HepG2 (cell line): ENCODE data around the gene CCDC85C. TPM values are rescaled to one million over a fixed set of nuclear protein-coding genes. Genes with fewer than 3 reads are reported as not detected.

Source experiments
- ARID3A ChIP-seq: IDR thresholded peaks from 2 replicates; pipeline ENCODE4 v1.6.1; 2012; ENCODE audit warnings: low read depth, low read length, improper control_type of control experiment
- E2F5 ChIP-seq: sonication (generic); formaldehyde crosslinking; conservative IDR thresholded peaks from 2 replicates; pipeline ENCODE4 v1.4.0; 2020; ENCODE audit warnings: missing genetic modification reagents
- GABPB1 ChIP-seq: IDR thresholded peaks from 2 replicates; pipeline ENCODE4 v1.6.1; 2016; ENCODE audit warnings: mild to moderate bottlenecking, missing genetic modification reagents, moderate library complexity, missing compliant biosample characterization
- MAZ ChIP-seq, 2 experiments: sonication (generic) in 1 of 2; formaldehyde crosslinking in 1 of 2; IDR thresholded peaks; 2 replicates each; pipeline versions ENCODE4 v1.5.0 to v1.6.1; 2012 to 2020; ENCODE audit warnings: low read depth in 2 of 2, mild to moderate bottlenecking in 2 of 2, borderline replicate concordance in 1 of 2, improper control_type of control experiment in 1 of 2, low read length in 1 of 2, missing genetic modification reagents in 1 of 2, moderate library complexity in 1 of 2
- PRDM10 ChIP-seq: sonication (generic); formaldehyde crosslinking; IDR thresholded peaks from 2 replicates; pipeline ENCODE4 v1.4.0; 2020; ENCODE audit warnings: low read depth, missing genetic modification reagents
- ZFX ChIP-seq: sonication (generic); formaldehyde crosslinking; IDR thresholded peaks from 2 replicates; pipeline ENCODE4 v1.4.0; 2020; ENCODE audit warnings: mild to moderate bottlenecking, low read depth, missing genetic modification reagents, moderate library complexity
- polyA plus RNA-seq, 8 experiments: library from polyadenylated mRNA; depleted of rRNA in 3 of 8; stranded (reverse) in 7 of 8; unstranded in 1 of 8; fragments of >200 nt; fragmentation: Illumina TruSeq in 4 of 8; extraction: Trizol in 4 of 8; gene quantifications; 2 replicates each; pipeline versions ENCODE4 v1.2.1 to v1.2.3, GENCODE V29; 2011 to 2016; ENCODE audit warnings: low read depth in 4 of 8, missing spikeins in 1 of 8, mixed read lengths in 1 of 8; ENCODE audit not compliant: insufficient read depth in 1 of 8
- total RNA-seq, 5 experiments: library from RNA; depleted of rRNA; stranded (reverse); fragments of >200 nt; fragmentation: Illumina TruSeq; extraction: Trizol; gene quantifications; 2 replicates each; pipeline ENCODE4 v1.2.3, GENCODE V29; 2016; ENCODE audit warnings: low read depth in 1 of 5
- TF ChIP-seq, protein P1 (sequence below): sonication (generic); formaldehyde crosslinking; IDR thresholded peaks from 2 replicates; pipeline ENCODE4 v1.5.1; 2020; ENCODE audit warnings: mild to moderate bottlenecking, missing genetic modification reagents
- TF ChIP-seq, protein P2 (sequence below): IDR thresholded peaks from 2 replicates; pipeline ENCODE4 v1.6.1; 2016; ENCODE audit warnings: missing genetic modification reagents, missing compliant biosample characterization

Gene CCDC85C
- total and polyA plus RNA-seq, 2 of the 13 experiments (the other 11 are each of a cell fraction or from before 2014, with no cell fraction given): 18.8 to 43.8 TPM

DNA sequence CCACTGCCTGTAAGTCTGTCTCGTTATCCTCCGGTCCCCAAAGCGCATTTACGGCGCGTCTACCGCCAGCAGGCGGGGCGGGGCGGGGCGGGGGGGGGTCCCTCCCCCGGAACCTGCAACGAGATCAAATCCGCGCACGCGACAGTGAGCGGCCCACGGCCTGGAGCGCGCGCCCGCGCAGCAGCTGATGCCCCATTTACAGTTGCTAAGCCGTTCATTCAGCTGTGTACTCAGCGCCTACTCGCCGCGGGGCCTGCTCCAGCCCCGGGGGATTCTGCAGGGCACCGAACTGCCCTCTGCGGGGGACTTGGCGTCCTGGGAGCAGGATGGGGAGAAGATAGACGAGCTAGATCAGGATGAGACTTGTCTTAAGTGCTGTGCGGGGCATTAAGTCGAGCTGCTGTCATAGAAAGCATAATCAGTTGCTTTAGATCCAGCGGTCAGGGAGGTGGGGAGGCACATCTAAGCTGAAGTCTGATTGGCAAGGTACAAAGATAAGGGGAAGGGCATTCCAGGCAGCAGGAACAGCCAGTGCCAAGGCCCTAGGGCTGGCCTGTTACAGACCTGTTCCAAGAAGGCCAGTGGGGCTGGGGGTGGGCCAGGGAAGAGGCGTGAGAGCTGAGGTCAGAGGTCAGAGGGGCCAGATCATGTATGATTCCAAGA is 1.4 kb upstream of the CCDC85C start (continued):
- TF ChIP-seq ARID3A (no peak), E2F5 (CRISPR knock-in tag) (0 out of 2 replicates have a peak, but pooled peaks have one; percentile 11), PRDM10 (CRISPR knock-in tag) (0 out of 2 replicates have a peak, but pooled peaks have one; percentile 44), MAZ (IDR thresholded peaks at IDR 0.05; ENCODE audit: borderline replicate concordance, low read depth, low read length) (no peak; the same call in 1 of the 2 replicates), MAZ (CRISPR knock-in tag; IDR thresholded peaks at IDR 0.05; ENCODE audit: low read depth) (0 out of 2 replicates have a peak, but pooled peaks have one; percentile 17), GABPB1 (CRISPR knock-in tag) (0 out of 2 replicates have a peak, but pooled peaks have one; percentile 38), ZFX (CRISPR knock-in tag) (peak; percentile 67)
- TF ChIP-seq, protein P1, sequence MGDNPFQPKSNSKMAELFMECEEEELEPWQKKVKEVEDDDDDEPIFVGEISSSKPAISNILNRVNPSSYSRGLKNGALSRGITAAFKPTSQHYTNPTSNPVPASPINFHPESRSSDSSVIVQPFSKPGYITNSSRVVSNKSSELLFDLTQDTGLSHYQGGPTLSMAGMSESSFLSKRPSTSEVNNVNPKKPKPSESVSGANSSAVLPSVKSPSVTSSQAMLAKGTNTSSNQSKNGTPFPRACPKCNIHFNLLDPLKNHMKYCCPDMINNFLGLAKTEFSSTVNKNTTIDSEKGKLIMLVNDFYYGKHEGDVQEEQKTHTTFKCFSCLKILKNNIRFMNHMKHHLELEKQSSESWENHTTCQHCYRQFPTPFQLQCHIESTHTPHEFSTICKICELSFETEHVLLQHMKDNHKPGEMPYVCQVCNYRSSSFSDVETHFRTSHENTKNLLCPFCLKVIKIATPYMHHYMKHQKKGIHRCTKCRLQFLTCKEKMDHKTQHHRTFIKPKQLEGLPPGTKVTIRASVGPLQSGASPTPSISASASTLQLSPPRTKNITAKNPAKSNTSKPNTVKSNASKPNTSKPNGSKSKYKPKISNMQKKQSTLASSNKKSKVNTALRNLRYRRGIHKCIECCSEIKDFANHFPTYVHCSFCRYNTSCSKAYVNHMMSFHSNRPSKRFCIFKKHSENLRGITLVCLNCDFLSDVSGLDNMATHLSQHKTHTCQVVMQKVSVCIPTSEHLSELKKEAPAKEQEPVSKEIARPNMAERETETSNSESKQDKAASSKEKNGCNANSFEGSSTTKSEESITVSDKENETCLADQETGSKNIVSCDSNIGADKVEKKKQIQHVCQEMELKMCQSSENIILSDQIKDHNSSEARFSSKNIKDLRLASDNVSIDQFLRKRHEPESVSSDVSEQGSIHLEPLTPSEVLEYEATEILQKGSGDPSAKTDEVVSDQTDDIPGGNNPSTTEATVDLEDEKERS (CRISPR knock-in tag): peak; percentile 70; the same call in 1 of the 2 replicates
- TF ChIP-seq, protein P2, sequence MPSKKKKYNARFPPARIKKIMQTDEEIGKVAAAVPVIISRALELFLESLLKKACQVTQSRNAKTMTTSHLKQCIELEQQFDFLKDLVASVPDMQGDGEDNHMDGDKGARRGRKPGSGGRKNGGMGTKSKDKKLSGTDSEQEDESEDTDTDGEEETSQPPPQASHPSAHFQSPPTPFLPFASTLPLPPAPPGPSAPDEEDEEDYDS (CRISPR knock-in tag): no peak
